Activated B cell treated with CpG ODN at 0.5 μM for 24 hours (primary cell): ENCODE results near the gene PEPD. TPM values are rescaled to one million over a fixed set of nuclear protein-coding genes. Genes with fewer than 3 reads are reported as not detected.

ENCODE experiments used
- ATAC-seq: fragments of 200-7000 bp; cut with Tn5 transposase; one replicate; pipeline ENCODE4 v1.10.0; 2021; ENCODE audit warnings: low read depth, mild to moderate bottlenecking, moderate library complexity
- CTCF ChIA-PET: fragments of 350-600 bp; sonication (Branson Sonifier 250); formaldehyde crosslinking; loops from one replicate; lab custom pipeline; 2021; ENCODE audit warnings: antibody characterized with exemption; lab: Charles Lee
- POLR2A ChIA-PET: fragments of 350-600 bp; sonication (Branson Sonifier 250); formaldehyde crosslinking; loops from one replicate; lab custom pipeline; 2021; ENCODE audit warnings: antibody characterized with exemption; lab: Charles Lee
- DNase-seq: peaks from one replicate; pipeline ENCODE4 v3.0.0; 2022
- H3K27ac Mint-ChIP-seq: one replicate; pipeline ENCODE4 v1.8.0; 2020; ENCODE audit warnings: mixed read lengths
- H3K27me3 Mint-ChIP-seq: one replicate; pipeline ENCODE4 v1.8.0; 2021; ENCODE audit warnings: mixed read lengths
- H3K36me3 Mint-ChIP-seq: one replicate; pipeline ENCODE4 v1.8.0; 2021; ENCODE audit warnings: low read depth, mixed read lengths
- H3K4me1 Mint-ChIP-seq: one replicate; pipeline ENCODE4 v1.8.0; 2021; ENCODE audit warnings: mixed read lengths
- H3K4me3 Mint-ChIP-seq: one replicate; pipeline ENCODE4 v1.8.0; 2020; ENCODE audit warnings: mild to moderate bottlenecking, mixed read lengths
- H3K9me3 Mint-ChIP-seq: one replicate; pipeline ENCODE4 v1.8.0; 2020; ENCODE audit warnings: mixed read lengths
- intact Hi-C: fragments of 100-400 bp; cut with micrococcal nuclease; formaldehyde crosslinking; loops from one replicate; pipeline ENCODE4 v1.15.1; 2024
- total RNA-seq: library from RNA; stranded (reverse); gene quantifications from 2 replicates; pipeline ENCODE4 v1.2.3, GENCODE V29; 2022
- TF ChIP-seq, protein P1 (sequence below): fragments of 200-600 bp; IDR thresholded peaks from one replicate; pipeline ENCODE4 v1.8.0; 2022; ENCODE audit warnings: antibody characterized with exemption, mild to moderate bottlenecking

The PEPD gene
- total RNA-seq, 1 donor from 2014 or later = 49.1 TPM

DNA sequence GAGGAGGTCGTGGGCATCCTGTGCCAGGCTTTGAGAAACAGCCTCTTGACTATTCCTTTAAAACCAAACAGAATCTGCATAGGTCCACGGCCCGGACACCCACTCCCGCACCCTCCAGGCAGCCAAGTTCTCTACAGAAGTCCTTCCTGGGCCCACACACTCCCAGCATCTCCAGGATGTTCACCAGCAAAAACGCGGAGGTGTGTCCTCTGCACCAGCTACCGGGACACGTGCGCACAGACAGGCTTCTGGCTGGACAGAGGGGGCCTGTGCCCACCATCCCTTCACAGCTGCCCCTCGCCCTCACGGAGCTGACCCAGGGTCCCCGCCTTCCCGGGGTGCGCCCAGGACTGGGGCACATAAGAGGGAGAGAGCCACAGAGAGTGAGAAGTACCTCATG, 103.8 kb downstream of the PEPD start:
- CTCF ChIA-PET = interaction anchor here (0.9 to 1.1 kb wide), 2 partner anchors 183 to 354 kb away, joined by 3 read pairs; no protein-coding TSS in a partner anchor
- DNase-seq = no peak
- Mint-ChIP-seq H3K27ac (no peak overlapping the region), H3K4me3 (no peak overlapping the region), H3K27me3 (no peaks in the 10 kb centered on the region), H3K36me3 (no peaks in the 10 kb centered on the region), H3K4me1 (peaks cover 5% of the 10 kb centered on the region), H3K9me3 (no peaks in the 10 kb centered on the region)
- TF ChIP-seq, protein P1, sequence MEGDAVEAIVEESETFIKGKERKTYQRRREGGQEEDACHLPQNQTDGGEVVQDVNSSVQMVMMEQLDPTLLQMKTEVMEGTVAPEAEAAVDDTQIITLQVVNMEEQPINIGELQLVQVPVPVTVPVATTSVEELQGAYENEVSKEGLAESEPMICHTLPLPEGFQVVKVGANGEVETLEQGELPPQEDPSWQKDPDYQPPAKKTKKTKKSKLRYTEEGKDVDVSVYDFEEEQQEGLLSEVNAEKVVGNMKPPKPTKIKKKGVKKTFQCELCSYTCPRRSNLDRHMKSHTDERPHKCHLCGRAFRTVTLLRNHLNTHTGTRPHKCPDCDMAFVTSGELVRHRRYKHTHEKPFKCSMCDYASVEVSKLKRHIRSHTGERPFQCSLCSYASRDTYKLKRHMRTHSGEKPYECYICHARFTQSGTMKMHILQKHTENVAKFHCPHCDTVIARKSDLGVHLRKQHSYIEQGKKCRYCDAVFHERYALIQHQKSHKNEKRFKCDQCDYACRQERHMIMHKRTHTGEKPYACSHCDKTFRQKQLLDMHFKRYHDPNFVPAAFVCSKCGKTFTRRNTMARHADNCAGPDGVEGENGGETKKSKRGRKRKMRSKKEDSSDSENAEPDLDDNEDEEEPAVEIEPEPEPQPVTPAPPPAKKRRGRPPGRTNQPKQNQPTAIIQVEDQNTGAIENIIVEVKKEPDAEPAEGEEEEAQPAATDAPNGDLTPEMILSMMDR = no peak
- ATAC-seq = no peak
- intact Hi-C loops = loop anchor here (2.0 kb wide), 1 partner anchor 1295 kb away; no protein-coding TSS in a partner anchor
- POLR2A ChIA-PET = no interaction called here

DNA sequence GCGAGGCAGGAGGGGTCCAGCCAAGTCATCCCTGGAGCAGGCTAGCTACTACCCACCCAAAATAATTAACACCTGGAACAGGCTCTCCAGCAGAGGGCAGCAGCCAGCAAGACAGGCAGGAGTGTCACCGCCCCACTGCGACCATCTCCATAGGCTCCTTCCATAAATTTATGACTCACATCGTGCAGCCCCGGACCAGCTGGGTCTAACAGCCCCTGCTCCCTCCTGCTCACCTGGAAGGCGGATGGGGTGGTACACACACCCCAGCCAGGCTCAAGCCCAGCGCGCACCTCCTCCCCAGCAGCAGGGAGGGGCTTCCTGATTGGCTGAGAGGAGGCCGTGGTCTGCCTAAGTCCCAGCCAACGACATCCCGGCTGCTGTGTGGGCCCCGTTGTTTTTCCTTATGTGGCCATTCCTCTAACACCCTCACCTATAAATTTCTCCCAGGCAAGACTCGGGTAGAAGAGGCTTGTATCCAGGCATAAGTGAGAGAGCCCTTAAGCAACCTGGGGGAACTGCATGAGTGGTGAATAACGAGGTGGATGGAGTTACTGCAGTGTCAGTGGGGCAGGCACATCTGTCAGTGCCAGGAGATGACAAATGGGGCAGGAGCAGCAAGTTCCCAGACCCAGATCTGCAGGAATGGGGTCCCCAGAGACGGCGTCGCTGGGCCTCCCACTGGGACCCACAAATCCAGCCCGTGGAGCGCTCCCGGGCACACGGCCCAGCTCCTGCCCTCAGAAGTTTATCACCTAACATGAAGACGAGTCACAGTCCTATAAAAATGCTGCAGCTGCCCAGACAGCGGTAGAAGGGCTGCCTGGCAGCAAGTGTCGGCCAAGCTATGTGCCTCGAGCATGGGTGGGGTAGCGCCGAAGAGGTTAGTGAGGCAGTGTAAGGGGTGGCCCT, 105.0 kb downstream of the PEPD start:
- peaks cover 5% of the 10 kb centered on the region for H3K4me1 Mint-ChIP-seq
- no peaks in the 10 kb centered on the region for H3K27me3 Mint-ChIP-seq
- intact Hi-C loops = loop anchor here (1.0 to 2.0 kb wide), 2 partner anchors 355 to 1296 kb away; no protein-coding TSS in a partner anchor
- H3K36me3 Mint-ChIP-seq = no peaks in the 10 kb centered on the region
- H3K4me3 Mint-ChIP-seq = peak overlapping the region; percentile 58
- TF ChIP-seq, protein P1 = no peak
- peak; percentile 83 for ATAC-seq
- POLR2A ChIA-PET = interaction anchor here (0.6 to 0.7 kb wide), 2 partner anchors 44 to 221 kb away, joined by 3 read pairs; partner anchors contain the start of gene CEBPG
- peak; percentile 48 for DNase-seq
- CTCF ChIA-PET = interaction anchor here (0.6 to 1.4 kb wide), 4 partner anchors 10 to 355 kb away, joined by 3 to 6 read pairs (median 3); no protein-coding TSS in a partner anchor
- H3K9me3 Mint-ChIP-seq = no peaks in the 10 kb centered on the region
- no peak overlapping the region for H3K27ac Mint-ChIP-seq

DNA sequence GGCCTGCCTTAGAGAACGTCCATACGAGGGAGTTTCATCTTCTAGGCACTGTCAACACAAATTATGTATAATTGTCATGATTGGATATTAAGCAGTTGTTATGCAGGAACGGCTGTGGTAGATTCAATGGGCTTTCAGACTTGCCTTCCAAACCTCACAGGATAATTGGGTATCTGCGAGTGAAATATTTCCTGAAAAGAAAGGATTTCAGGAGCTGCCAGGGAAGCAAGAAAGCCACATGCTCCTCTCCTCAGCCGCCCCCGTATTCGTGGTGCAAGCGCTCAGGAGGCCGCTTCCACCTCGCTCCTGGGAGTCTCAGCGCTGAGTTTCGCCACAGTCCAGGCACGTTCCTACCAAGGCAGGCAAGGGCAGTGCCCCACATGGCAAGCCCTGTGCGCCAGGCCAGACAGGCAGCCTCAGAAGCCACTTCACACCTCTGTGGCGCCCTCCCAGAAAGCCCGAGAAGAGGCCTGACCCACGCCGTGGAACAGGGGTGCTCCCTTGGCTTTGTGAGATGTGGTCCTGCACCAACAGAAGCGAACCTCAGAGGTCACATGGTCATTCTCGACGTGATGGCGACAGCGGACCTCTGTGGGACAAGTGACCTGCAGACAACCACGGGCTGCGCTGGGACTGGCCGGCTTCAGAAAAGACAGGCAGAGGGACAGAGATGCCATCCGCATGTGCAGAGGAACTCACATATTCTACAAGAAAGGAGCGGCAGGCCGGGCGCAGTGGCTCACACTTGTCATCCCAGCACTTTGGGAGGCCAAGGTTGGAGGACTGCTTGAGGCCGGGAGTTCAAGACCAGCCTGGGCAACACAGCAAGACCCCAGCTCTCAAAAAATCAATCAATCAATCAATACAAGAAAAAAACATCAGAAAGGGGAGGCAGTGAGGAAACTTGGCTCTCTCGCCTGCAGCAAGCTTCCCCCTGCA, 106.7 kb downstream of the PEPD start:
- ATAC-seq (no peak), DNase-seq (no peak)
- no peak overlapping the region for H3K27ac Mint-ChIP-seq

DNA sequence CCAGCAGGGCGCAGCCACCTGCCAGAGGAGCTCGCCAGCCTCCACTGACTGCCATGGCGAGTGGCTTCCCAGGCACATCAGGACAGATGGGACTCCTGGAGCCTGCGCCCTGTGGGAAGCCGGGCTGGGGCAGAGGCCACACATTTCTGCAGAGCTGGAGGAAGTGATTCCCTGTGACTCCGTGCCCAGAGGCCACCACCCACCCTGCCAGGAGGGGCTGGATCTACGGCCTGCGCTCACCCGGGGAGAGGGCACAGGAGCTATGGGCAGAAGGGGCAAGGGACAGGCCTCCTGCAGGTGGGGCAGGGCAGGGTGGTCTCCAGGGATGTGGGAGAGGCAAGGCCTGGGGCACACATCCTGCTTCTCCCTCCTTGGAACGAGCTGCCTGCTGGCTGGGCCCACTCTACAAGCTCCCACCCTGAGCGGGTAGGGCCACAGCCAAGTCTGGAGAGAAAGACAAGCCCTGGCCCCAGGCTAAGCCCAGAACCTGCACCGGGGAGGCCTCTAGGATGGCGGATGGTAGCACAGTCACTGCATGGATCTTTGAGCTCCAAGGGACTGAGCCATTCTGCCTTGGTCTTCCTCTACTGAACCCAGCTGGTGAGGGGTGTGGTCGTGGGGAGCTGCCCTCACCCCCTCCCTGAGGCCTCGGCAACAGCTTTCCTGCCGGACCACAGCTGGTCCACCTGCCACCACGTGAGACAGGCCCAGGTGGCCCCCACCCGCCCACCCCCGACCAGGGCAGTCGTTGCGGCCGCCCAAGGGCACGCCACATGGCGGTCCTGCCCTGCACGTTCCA, 107.5 kb downstream of the PEPD start:
- ATAC-seq = no peak
- Mint-ChIP-seq H3K4me1 (peaks cover 5% of the 10 kb centered on the region), H3K4me3 (no peak overlapping the region), H3K9me3 (no peaks in the 10 kb centered on the region), H3K27me3 (no peaks in the 10 kb centered on the region), H3K27ac (no peak overlapping the region), H3K36me3 (peaks cover 2% of the 10 kb centered on the region)
- ChIA-PET CTCF (interaction anchor here (1.0 kb wide), 1 partner anchor 364 kb away, joined by 3 read pairs; no protein-coding TSS in a partner anchor), POLR2A (no interaction called here)
- no peak for DNase-seq
- intact Hi-C loops = no loop called here
- TF ChIP-seq, protein P1 = no peak

More for the DNA sequence above, 106.7 kb downstream of the PEPD start:
- Mint-ChIP-seq H3K4me1 (peaks cover 5% of the 10 kb centered on the region), H3K36me3 (peaks cover 2% of the 10 kb centered on the region), H3K4me3 (no peak overlapping the region), H3K27me3 (no peaks in the 10 kb centered on the region), H3K9me3 (no peaks in the 10 kb centered on the region)
- intact Hi-C loops = no loop called here
- ChIA-PET POLR2A (no interaction called here), CTCF (interaction anchor here (0.6 to 1.4 kb wide), 3 partner anchors 12 to 731 kb away, joined by 3 to 4 read pairs (median 3); no protein-coding TSS in a partner anchor)
- TF ChIP-seq, protein P1 = no peak
